Peyer's patch (tissue), 4 donors: ENCODE data around the gene BFSP2. TPM values are rescaled to one million over a fixed set of nuclear protein-coding genes. Genes with fewer than 3 reads are reported as not detected.
A peak's percentile ranks its signal among the peaks of the same experiment; 100 is the strongest.
"Not testable (repeated sequence)": the region's sequence is repeated elsewhere in the genome, so short reads cannot be mapped to it uniquely, and the experiment has no call there.

Source experiments
- DNase-seq, 3 donors: peaks; one replicate each; pipeline ENCODE4 v3.0.0-alpha.2; 2017 to 2019
- H3K27ac ChIP-seq, 4 donors: fragments of 200-600 bp; sonication (generic); one replicate each; pipeline ENCODE4 v1.5.1; 2016 to 2019
- H3K27me3 ChIP-seq, 2 donors: fragments of 200-600 bp; sonication (generic); one replicate each; pipeline ENCODE4 v1.5.1; 2019
- H3K36me3 ChIP-seq, 3 donors: fragments of 200-600 bp; sonication (generic); one replicate each; pipeline ENCODE4 v1.5.1; 2016 to 2019
- H3K4me1 ChIP-seq, 4 donors: fragments of 200-600 bp; sonication (generic); one replicate each; pipeline ENCODE4 v1.5.1; 2016 to 2019
- H3K4me3 ChIP-seq, 4 donors: fragments of 200-600 bp; sonication (generic); 1 replicate in 3 of 4; 2 replicates in 1 of 4; pipeline ENCODE4 v1.5.1; 2016 to 2019; ENCODE audit warnings: mild to moderate bottlenecking in 1 of 4
- H3K9me3 ChIP-seq, 4 donors: fragments of 200-600 bp; sonication (generic); one replicate each; pipeline ENCODE4 v1.5.1; 2016 to 2019; ENCODE audit warnings: mild to moderate bottlenecking in 1 of 4
- CTCF ChIP-seq, 6 experiments: fragments of 450-650 bp in 4 of 6; fragments of 200-600 bp in 2 of 6; sonication (generic) in 1 of 6; IDR thresholded peaks; one replicate each; pipeline ENCODE4 v1.5.1; 2017 to 2019; ENCODE audit warnings: antibody characterized with exemption in 6 of 6, mild to moderate bottlenecking in 3 of 6, moderate library complexity in 1 of 6
- POLR2A ChIP-seq, 2 donors: fragments of 450-650 bp; IDR thresholded peaks; one replicate each; pipeline ENCODE4 v1.5.1; 2017; ENCODE audit warnings: antibody characterized with exemption in 2 of 2, mild to moderate bottlenecking in 2 of 2, moderate library complexity in 2 of 2
- total RNA-seq, 4 donors: library from RNA; depleted of rRNA; stranded (reverse); fragments of >200 nt; gene quantifications; one replicate each; pipeline ENCODE4 v1.1.0, GENCODE V29; 2016

BFSP2 gene
- total RNA-seq, 4 donors from 2014 or later = not detected

GRCh38 chr3:133494469-133494868 lies 94.6 kb downstream of the BFSP2 start:
- no peaks in the 10 kb centered on the region for H3K36me3 ChIP-seq

GRCh38 chr3:133502542-133502941 lies 102.7 kb downstream of the BFSP2 start:
- H3K27me3 ChIP-seq, H3K27ac ChIP-seq, H3K36me3 ChIP-seq, H3K4me3 ChIP-seq, H3K4me1 ChIP-seq, H3K9me3 ChIP-seq, DNase-seq: not testable (repeated sequence)

More at GRCh38 chr3:133494469-133494868, 94.6 kb downstream of the BFSP2 start:
- no peaks in the 10 kb centered on the region for H3K27me3 ChIP-seq
- H3K27ac ChIP-seq = no peak overlapping the region
- no peak for DNase-seq
- peaks cover 0 to 14% (median 7%) of the 10 kb centered on the region in 4 donors for H3K4me1 ChIP-seq
- no peaks in the 10 kb centered on the region for H3K9me3 ChIP-seq
- H3K4me3 ChIP-seq = no peak overlapping the region
- peak in 3 of 6 experiments; percentile 12 to 17 (median 12) for TF ChIP-seq CTCF (IDR thresholded peaks at IDR 0.05)
- no peak for TF ChIP-seq POLR2A (IDR thresholded peaks at IDR 0.05)

GRCh38 chr3:133503409-133503808 lies 103.6 kb downstream of the BFSP2 start:
- TF ChIP-seq CTCF (IDR thresholded peaks at IDR 0.05) (no peak), POLR2A (IDR thresholded peaks at IDR 0.05) (no peak)
- no peaks in the 10 kb centered on the region for H3K36me3 ChIP-seq
- no peak overlapping the region for H3K4me3 ChIP-seq
- no peaks in the 10 kb centered on the region for H3K27me3 ChIP-seq
- no peak for DNase-seq
- H3K27ac ChIP-seq = no peak overlapping the region
- peaks cover 0 to 4% (median 2%) of the 10 kb centered on the region in 4 donors for H3K4me1 ChIP-seq
- no peaks in the 10 kb centered on the region for H3K9me3 ChIP-seq

GRCh38 chr3:133504736-133505135 lies 104.9 kb downstream of the BFSP2 start:
- Histone ChIP-seq H3K4me3 (no peak overlapping the region), H3K4me1 (peaks cover 0 to 4% (median 2%) of the 10 kb centered on the region in 4 donors), H3K27me3 (no peaks in the 10 kb centered on the region), H3K36me3 (no peaks in the 10 kb centered on the region), H3K9me3 (no peaks in the 10 kb centered on the region), H3K27ac (no peak overlapping the region)
- DNase-seq = no peak
- TF ChIP-seq POLR2A (IDR thresholded peaks at IDR 0.05) (no peak), CTCF (IDR thresholded peaks at IDR 0.05) (no peak)

- Histone ChIP-seq H3K27ac (peak overlapping the region; percentile 34 to 63 (median 54)), H3K9me3 (no peaks in the 10 kb centered on the region), H3K36me3 (no peaks in the 10 kb centered on the region), H3K4me3 (peak overlapping the region in 1 of 4 donors; percentile 4), H3K4me1 (peaks cover 0 to 4% (median 2%) of the 10 kb centered on the region in 4 donors), H3K27me3 (no peaks in the 10 kb centered on the region)
- DNase-seq = no peak
- TF ChIP-seq POLR2A (IDR thresholded peaks at IDR 0.05) = no peak
- TF ChIP-seq CTCF (IDR thresholded peaks at IDR 0.05) = no peak
Observed at GRCh38 chr3:133505813-133506212, 106.0 kb downstream of the BFSP2 start.

GRCh38 chr3:133506215-133506901 lies 106.5 kb downstream of the BFSP2 start:
- no peaks in the 10 kb centered on the region for H3K36me3 ChIP-seq
- H3K27ac ChIP-seq = peak overlapping the region; percentile 34 to 63 (median 54)
- TF ChIP-seq POLR2A (IDR thresholded peaks at IDR 0.05) (no peak), CTCF (IDR thresholded peaks at IDR 0.05) (no peak)
- H3K4me3 ChIP-seq = peak overlapping the region in 1 of 4 donors; percentile 4
- H3K4me1 ChIP-seq = peaks cover 0 to 4% (median 2%) of the 10 kb centered on the region in 4 donors
- H3K9me3 ChIP-seq = no peaks in the 10 kb centered on the region
- DNase-seq = peak in 1 of 3 donors; percentile 36
- H3K27me3 ChIP-seq = no peaks in the 10 kb centered on the region
